ENCODE results near the gene BFSP1.

BFSP1 gene

DNA sequence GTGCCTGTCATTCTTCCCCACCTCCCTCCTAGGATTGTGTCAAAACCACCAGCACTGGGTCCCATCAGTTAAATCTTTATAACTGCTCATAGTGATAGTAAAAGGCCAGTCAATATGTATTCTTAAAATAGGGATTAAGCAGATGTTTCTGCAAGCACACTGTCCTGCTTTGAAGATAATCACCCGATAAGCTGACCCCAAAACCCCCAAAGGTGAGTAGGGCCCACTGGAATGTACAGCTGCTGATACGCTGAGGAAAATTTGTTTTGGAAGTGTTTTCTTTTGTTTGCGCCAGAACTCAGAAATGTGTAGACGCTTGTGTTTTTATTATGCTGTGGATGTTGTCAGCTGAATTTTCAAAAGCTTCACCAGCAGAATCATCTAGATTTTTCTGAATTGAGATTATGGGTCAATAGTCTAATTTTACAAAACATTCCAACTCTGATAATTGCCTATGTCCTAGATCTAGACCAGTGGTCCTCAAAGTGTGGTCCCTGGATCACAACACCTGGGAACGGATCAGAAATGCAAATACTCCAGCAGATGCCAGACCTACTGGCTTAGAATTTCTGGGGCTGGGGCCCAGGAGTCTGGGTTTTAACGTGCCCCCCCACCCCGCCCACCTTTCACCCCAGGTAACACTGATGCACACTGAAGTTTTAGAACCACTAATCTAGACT lies 11.4 kb downstream of the BFSP1 start:
- DNase-seq (ENCODE audit: low spot score) = no peak

DNA sequence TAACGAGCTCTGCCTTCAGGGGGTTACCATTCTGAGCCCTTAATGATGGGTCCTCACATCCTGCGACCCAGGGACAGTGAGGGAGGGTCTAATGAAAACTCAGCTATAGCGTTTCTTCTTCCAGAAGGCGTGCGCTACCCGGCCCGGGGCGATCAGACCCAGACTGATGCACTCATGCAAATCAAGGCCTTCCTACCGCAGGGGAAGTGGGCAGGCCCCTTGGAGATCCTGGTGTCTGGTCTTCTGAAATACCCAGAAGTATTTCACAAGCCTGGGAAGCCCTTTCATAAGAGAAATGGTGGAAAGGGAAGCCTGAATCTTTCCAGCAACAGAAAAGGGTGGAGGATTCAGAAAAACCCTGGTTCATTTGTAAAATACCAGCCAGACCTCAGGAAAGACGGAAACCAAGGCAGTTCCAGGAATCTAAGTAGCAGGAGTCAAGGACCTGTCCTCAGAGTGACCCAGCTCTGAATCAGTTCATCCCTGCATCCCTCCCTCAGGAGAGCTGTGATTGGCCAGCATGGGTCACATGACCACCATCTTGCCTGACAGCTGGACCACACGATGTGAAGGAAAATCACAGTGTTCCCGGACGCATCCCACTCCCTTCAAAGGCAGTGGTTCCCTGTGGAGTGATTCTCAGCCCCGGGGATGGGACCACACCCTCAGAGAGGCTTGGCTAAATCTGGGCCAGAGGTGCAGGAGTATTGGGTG lies 12.7 kb downstream of the BFSP1 start:
- DNase-seq (ENCODE audit: low spot score) = no peak

DNA sequence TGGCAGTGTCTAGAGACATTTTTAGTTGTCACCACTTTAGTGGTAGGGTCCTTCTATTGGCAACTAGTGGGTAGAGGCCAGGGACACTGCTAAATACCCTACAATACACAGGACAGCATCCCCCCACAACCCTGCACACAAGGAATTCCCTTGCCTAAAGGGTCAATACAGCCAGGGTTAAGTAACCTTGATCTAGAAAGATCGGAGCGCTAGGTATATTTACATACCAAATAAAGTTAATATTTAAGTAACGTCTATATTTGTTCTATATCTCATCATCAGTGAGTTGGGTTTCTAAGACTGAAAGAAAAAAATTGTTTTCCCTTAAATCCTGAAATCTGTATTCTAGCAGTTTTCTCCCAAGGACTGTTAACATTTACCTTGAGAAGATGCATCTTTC lies 16.1 kb downstream of the BFSP1 start:
- no peak for DNase-seq (ENCODE audit: low spot score)

DNA sequence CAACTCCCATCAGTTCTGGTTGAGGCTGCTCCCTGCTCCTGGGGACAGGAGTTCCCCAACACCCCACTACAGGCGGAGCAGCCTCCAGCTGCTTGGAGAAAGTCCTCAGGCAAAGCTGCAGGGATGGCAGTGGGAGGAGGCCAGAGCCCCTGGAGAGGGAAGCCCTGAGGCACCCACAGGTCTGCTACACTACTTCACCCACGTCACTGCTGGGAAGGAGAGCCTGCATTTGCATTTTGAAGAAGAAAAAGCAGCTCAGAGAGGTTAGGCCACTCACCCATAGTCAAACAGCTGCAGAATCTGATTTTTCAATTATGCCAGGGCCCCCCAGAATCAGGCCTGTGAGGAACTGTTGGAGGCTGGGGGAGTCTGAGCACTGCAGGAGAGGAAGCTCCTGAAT lies 17.2 kb downstream of the BFSP1 start:
- DNase-seq (ENCODE audit: low spot score) = no peak

DNA sequence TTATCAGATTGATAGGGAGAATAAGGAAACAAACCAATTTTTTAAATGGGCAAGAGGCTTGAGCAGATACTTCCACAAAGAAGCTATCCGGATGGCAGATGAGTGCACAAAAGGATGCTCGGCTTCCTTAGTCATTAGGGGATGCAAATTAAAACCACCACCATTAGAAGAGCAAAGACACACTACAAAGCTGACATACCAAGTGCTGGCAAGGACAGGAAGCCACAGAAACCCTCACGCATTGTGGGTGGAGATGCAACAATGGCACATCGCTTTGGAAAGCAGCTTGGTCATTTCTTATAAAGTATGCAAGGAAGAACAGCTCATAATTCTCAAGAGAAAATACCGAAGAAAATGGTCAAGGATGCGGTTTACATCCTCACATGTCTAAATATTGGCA lies 19.8 kb downstream of the BFSP1 start:
- no peak for DNase-seq (ENCODE audit: low spot score)

DNA sequence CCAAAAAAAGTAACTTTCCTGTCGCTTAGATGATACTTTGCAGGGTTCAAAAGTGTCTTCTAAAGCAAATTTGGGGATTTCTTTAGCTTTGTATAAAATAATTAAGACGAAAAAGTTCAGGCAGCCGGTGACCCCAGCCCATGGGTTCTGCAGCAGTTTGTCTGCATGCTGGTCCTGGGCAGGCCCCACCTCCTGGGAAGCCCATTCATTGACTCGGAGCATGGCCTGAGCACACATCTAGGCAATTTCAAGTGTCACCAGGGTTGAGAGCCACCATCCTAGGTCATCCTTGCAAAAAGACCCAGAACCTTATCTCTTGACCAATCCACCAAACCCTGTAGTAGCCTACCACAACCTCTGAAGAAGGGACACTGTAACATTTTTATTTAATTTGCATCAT lies 20.6 kb downstream of the BFSP1 start:
- no peak for DNase-seq (ENCODE audit: low spot score)

DNA sequence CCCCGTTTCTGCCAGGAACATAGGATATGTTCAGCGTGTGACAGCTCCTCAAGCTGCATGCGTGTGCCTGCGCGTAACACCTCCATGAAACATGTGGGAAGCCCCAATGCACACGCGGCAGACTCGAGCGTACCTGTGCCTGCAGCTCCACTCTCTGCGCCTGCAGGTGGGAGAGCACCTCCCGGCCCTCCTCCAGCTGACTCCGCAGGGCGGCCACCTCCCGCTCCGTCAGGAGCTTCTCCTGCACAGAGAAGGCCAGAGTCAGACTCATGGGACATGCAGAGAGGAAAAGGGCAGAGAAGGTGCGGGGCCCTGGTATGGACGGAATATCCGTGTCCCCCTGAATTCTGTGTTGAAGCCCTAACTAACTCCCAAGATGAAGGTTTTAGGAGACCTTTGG lies 22.4 kb downstream of the BFSP1 start:
- DNase-seq (ENCODE audit: low spot score) = no peak

DNA sequence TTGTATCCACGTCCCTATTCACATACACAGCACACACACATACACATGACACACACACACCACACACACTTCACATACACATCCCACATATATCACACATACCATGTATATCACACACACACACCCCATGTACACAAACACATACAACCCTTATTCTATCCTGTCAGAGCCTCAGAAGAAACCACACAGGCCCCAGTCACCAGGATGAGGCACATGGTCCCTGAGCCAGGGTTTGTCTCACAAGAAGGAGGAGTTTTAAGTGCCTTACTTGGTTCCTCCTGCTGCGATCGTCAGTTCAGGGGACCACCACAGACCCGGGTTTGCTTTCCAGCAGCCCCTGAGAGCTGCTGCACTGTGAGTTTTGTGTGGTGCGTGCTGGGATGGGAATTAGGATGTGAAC lies 23.6 kb downstream of the BFSP1 start:
- no peak for DNase-seq (ENCODE audit: low spot score)

DNA sequence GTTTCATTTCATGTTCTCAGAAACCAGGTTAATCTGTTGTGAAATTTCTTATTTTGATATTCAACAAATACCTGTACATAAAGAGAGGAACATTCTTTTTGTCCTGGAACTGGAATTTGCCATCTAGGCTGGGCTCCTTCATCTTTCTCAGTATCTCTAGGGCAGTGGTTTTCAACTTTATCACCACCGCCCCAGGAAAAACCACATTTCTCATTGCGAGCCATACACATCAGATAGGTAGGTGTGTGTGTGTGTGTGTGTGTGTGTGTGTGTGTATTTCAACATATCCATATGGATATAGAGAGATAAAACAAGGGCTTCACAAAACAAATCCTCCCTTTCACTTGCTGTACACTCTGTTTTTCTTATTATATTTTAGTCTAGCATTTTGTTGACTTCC lies 24.1 kb downstream of the BFSP1 start:
- DNase-seq (ENCODE audit: low spot score) = no peak

DNA sequence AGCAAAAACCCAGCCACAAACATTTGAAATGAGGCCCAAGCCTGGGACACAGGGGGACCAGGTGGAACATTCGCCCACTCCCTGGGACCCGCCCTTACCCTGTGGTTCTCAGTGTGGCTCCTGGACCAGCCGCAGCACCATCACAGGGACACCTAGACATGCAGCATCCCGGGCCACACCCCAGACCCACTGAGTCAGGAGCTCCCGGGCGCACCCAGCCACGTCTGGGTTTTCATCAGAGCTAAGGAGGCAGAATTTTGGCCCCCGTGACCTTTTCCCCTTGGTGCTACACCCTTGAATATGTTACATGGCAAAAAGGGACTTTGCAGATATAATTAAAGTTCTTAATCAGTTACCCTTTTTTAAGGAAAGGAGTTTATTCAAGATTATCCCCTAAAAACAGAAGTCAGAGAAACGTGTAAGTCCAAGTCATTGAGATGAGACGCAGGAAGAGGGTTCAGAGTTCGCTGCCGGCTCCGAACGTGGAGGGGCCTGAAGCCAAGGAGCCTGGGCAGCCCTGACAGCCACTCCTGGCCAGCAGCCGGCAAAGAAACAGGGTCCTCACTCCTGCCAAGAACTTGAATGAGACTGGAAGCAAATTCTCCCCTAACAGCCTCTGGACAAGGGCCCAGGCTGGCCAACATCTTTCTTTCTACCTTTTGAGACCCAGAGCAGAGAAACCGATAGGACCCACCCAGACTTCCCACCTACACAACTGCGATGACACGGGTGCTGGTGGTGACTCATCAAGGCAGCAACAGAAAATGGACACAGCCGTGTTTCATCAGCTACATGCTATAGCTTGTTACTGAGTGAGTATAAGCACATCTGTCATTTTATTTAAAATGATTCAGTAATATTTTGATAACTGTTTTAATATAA lies 25.3 kb downstream of the BFSP1 start:
- peak; percentile 74 for DNase-seq (ENCODE audit: low spot score)

DNA sequence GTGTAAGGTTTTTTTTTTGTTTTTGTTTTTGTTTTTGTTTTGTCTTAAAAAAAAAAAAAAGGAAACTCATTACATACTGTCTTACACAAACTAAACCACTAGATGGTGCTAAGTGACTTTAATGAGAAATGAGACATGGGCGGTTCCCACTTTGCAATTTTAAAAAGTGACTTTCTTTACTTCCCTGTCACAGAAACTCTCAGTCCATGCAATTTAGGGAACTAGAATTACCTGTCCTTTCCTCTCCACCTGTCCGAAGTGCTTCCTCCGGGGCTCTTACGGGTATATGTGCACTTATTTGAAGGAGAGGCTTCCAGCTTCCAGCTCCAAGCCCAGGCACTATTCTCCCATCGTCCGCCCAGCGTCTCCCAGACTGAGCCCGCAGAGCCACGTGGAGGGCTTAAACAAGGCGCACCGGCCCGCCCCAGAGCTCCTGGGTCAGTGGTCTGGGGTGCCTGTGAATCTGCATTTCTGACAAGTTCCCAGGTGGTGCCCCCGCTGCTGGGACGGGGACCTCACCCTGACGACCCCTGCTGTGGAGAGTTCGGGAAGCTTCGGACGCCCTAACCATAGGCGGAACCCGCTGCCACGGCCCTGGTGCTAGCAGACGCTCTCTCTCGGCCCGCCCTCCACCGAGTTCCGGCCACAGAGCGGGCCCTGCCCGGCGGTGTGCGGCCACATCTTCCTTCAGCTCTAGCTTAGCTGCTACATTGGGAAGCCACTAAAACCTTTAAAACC lies 26.1 kb downstream of the BFSP1 start:
- DNase-seq (ENCODE audit: low spot score) = peak; percentile 81

DNA sequence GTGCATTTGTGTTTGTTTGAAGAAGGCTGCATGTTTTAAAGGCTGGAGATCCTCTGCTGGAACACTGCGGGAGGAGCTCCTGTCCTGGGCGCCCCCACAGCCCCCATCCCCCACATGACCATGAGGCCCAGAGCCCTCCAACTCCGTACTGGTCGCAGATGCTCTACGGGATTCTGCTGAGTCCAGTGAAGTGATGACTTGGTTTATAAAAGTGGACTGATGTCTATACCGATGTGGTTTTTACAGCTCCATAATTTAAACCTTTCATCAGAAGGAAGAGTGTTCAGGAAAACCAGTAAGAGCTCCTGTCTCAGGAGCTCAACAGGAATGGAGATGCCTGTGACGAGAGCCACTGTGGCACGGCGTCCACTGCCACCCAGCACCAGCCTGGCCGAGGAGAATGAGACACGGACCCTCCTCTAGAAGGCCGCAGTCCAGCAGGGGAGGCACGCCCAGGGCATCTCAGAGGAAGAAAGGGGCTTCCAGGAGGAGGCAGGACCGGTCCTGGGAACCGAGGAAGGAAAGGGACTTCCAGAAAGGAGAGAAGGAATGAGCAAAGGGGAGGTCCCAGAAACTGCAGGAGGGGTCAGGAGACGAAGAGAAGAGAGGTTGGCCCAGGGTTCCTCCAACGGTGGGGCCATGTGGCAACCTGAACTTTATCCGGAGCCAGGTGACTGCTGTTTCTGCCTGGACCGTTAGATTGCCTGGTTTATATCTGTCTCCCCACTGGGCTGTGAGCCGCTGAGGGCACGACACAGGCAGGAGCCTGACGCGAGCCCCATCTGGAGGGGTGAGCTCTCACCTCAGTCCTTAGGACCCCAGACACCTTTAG lies 26.9 kb downstream of the BFSP1 start:
- DNase-seq (ENCODE audit: low spot score) = no peak

DNA sequence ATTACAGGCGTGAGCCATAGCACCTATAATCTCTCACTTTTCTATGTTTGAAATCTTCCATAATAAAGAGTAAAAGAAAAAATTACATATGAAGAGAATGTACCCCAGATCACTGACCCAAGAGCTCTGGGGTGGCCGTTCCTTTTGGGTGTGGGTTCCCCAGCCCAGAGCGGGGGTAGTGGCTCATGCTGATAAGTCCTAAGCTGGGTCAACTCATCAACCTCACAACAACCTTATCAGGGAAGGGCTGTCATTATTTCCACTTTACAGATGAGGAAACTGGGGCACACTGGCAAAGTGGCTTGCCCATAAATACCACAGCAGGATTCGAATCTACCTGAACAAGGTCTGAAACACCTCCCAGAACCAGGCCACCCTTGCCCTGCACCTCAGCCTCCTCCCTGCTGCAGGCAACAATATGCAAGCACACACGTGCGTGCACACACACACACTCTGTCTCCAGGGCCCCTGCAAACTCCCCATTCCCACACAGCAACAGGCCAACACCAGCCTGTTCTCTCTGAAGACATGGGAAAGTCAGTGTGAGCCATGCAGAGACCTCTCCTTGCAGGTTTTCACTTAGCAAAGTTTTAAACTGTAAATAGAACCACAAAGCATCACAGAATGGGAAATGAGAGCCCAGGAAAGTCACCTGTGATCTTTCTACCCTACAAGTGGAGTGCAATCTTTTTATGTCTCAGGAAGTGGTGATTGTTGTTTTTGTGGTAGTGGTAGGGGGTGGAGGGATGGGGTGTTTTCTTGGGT lies 27.7 kb downstream of the BFSP1 start:
- no peak for DNase-seq (ENCODE audit: low spot score)

DNA sequence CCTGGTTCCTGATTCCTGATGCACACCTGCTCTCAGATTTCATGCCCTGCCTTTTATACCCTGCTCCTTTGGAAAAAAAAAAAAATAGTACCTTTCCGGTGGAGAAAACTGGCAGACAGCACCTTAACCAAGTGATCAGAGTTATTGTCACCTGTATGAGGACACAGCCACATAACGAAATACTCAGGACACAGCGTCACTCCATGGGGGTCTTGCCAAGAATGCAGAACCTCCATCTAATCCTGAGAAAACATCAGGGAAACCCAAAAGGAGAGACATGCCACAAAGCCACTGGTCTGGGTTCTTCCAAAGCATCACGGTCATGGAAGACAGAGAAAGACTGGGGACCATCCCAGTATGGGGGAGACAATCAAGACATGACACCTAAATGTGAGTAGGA lies 29.1 kb downstream of the BFSP1 start:
- no peak for DNase-seq (ENCODE audit: low spot score)

DNA sequence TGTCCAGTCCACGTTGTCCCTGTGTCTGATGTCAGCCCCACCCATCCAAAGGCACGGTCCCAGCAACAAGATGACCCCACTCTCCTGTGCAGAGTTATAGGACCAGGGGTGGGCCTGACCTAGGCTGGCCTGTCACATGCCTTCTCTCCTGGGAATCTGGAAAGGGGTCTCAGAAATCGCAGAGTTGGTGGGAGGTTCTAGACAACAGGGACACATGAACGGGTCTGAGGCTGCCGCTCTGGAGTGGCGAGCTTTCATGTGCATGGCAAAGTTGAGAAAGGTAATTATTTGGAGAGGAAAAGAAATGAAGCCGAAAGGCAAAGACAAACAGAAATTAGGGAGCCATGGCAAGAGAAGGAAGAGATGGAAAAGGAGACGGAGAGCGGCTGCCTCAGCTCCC lies 29.5 kb downstream of the BFSP1 start:
- no peak for DNase-seq (ENCODE audit: low spot score)

DNA sequence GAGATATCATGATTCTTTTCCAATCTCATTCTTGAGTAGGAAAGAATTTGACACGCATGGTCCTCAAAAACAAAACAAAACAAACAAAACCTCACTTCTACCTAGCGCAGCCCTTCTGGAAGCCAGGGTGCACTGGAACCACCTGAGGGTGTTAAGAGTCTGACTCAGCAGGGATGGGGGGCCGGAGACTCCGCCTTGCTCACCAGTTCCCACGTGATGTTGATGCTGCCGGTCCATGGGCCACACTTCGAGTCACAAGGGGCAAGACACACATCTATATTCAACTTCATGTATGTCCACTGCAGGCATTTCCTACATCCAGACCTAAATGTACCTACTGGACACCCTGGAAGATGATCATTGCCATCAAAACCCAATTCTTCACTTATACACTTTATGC lies 30.4 kb downstream of the BFSP1 start:
- no peak for DNase-seq (ENCODE audit: low spot score)

DNA sequence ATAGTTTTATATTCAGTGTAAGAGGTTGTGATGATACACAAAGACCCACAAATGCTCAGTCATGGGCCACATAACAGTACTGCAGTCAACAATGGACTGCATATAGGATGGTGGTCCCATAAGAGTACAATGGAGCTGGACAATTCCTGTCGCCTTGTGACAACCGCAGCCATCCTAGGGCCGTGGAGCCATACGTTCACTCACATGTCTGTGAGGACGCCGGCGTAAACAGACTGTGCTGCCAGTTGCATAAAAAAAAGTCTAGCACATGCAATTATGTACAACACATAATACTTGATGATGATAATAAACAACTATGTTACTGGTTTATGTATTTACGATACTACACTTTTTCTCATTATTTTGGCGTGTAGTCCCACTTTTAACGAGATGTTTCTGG lies 30.9 kb downstream of the BFSP1 start:
- no peak for DNase-seq (ENCODE audit: low spot score)

DNA sequence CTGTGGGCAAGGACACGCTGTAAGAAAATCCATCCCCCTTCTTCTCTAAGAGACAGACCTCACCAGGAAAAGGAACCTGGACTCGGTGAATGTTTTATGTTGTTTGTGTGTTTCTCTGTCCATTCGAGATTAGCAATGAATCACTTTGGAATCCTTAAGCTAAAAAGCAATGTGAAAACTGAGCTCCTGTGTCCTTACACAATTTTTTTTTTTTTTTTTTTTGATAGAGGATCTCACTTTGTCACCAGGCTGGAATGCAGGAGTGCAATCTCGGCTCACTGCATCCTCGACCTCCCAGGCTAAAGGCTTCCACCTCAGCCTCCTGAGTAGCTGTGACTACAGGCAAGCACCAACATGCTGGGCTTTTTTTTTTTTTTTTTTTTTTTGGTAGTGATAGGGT lies 32.1 kb downstream of the BFSP1 start:
- no peak for DNase-seq (ENCODE audit: low spot score)

DNA sequence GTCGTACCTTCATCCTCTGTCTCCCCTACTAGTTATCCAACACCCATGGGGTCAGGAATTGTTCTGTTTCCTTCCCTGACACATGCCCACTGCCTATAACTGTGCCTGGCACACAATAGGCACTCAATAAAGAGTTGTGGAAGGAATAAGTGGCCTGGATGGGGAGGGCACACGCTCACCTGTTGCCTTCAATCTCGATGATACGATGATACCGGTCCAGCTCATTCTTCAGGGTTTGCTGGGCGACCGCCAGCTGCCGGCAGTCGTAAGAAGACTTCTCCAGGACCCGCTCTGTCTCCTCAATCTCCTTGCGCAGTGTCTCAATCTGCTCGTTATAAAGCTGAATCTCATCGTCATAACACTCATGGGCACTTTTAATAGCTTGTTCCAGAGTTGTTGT lies 32.5 kb downstream of the BFSP1 start:
- no peak for DNase-seq (ENCODE audit: low spot score)

DNA sequence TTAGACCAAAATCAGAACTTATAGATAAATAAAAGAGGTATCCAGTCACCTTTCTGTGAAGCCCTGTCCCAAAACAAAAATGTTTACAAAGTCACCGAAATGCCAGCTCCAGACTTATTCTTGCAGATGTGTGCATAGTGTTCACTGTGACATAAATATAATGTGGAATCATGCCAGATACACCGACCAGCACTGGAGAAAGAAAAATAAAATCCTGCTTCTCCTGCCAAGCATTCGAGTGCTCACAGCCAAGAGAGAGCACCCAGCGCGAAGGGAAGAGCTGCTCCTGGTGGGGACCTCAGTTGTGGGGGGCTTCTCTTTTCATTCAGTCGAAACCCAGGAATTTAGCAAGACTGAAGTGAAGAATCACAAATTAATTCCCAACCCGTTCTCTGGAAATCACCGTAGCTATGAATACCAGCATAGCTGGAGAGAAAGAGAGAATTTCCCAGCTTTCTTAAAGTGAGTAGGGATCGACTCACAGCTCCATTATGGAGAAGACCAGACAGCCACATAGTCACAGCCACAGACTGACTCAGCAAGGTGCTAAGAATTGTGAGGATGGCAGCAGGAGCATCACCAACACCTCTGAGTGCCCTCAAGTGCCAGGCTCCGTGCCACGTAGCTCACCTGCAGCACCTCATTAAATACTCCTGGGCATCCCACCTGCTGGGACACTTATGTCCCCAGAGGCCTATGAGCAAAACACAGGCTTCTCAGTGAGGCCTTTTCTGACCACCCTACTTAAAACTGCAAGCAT lies 33.2 kb downstream of the BFSP1 start:
- DNase-seq (ENCODE audit: low spot score) = peak; percentile 14
